ENCODE data around the gene MRPS34. TPM values are rescaled to one million over a fixed set of nuclear protein-coding genes. Genes with fewer than 3 reads are reported as not detected.
A peak's percentile ranks its signal among the peaks of the same experiment; 100 is the strongest.

Gene MRPS34
- total and polyA plus RNA-seq, 10 of the 15 experiments (the other 5 are each of a cell fraction or from before 2014, with no cell fraction given), result 3.6 to 285 (median 147) TPM

GRCh38 chr16:1772908-1773702 is at the start of gene MRPS34 (continued):
- TF ChIP-seq MEF2B (IDR thresholded peaks at IDR 0.05; ENCODE audit: partially characterized antibody, poor library complexity, severe bottlenecking), result peak; percentile 26
- no peak for TF ChIP-seq MYB (IDR thresholded peaks at IDR 0.05; ENCODE audit: borderline replicate concordance, low read depth, low read length)
- TF ChIP-seq RFX5 (IDR thresholded peaks at IDR 0.05; ENCODE audit: low read depth, low read length), result no peak
- TF ChIP-seq STAT1 (conservative IDR thresholded peaks at IDR 0.05), result no peak
- no peak for TF ChIP-seq MEF2A (IDR thresholded peaks at IDR 0.05; ENCODE audit: insufficient read depth, low read depth, low read length)
- no peak for TF ChIP-seq FOS (IDR thresholded peaks at IDR 0.05; ENCODE audit: borderline replicate concordance, extremely low read depth, insufficient read length)
- no peak for TF ChIP-seq FOXK2 (IDR thresholded peaks at IDR 0.05)
- TF ChIP-seq PKNOX1 (IDR thresholded peaks at IDR 0.05), result peak; percentile 44
- TF ChIP-seq IRF4 (IDR thresholded peaks at IDR 0.05; ENCODE audit: low read depth, low read length), result no peak; the same call in 1 of the 2 replicates
- no peak for TF ChIP-seq BCL3 (IDR thresholded peaks at IDR 0.05; ENCODE audit: borderline replicate concordance, insufficient read depth, low read depth, low read length, poor library complexity, severe bottlenecking)
- TF ChIP-seq SUPT20H (IDR thresholded peaks at IDR 0.05; ENCODE audit: borderline replicate concordance, control insufficient read depth, low read depth, low read length), result no peak
- TF ChIP-seq ATF2 (IDR thresholded peaks at IDR 0.05; ENCODE audit: low read length), result no peak
- peak; percentile 29; the same call in 1 of the 2 replicates for TF ChIP-seq RAD21 (IDR thresholded peaks at IDR 0.05; ENCODE audit: insufficient read depth, low read depth, low read length)
- TF ChIP-seq SREBF2 (IDR thresholded peaks at IDR 0.05; ENCODE audit: low read length), result peak; percentile 59
- TF ChIP-seq TCF12 (IDR thresholded peaks at IDR 0.05; ENCODE audit: low read depth, low read length), result peak; percentile 67; the same call in 1 of the 2 replicates
- no peak for TF ChIP-seq TARDBP (IDR thresholded peaks at IDR 0.05; ENCODE audit: borderline replicate concordance)
- no peak for TF ChIP-seq ZBED1 (IDR thresholded peaks at IDR 0.05; ENCODE audit: borderline replicate concordance)
- TF ChIP-seq RELA (IDR thresholded peaks at IDR 0.05; ENCODE audit: borderline replicate concordance, partially characterized antibody), result peak; percentile 13
- TF ChIP-seq NRF1 (conservative IDR thresholded peaks at IDR 0.05; ENCODE audit: low read depth, low read length), result no peak
- TF ChIP-seq E2F8 (IDR thresholded peaks at IDR 0.05; ENCODE audit: low read depth, partially characterized antibody), result peak; percentile 43
- TF ChIP-seq POU2F2 (IDR thresholded peaks at IDR 0.05; ENCODE audit: borderline replicate concordance, low read depth, low read length), result peak; percentile 83; the same call in 2 of the 3 replicates
- peak; percentile 28 for TF ChIP-seq SP1 (IDR thresholded peaks at IDR 0.05; ENCODE audit: low read depth, low read length)

Data from GM12878 (cell line).